ENCODE data around the gene S100A11.

S100A11 gene

DNA sequence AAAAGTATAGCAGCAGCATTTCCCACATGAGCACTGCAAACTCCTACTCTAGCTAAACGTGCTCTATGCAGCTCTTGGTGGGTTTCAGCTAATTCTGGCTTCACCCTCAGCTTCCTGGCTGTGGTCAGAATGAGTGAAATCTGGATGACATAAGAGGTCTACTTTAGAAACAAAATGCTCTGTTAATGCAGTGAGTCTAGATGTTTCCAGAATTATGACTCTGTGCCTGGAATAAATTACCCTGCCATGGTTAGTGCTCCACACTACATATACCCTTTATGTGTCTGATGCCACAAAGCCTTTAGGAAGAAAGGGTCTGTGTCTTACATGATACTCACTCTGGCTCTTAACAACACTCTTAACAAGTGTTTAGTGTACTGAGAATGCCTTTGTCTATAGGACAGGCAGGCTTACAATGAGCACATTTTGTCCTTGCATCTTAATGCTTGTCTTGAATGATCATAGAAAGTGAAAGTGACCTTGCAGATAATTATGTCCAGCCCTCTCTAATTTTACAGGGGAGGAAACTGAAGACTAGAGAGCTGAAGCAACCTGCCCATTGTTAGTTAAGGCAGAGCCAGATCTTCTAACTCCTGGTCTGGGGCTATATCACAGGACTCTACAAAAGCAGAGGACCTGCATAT lies 52.4 kb downstream of the S100A11 start:
- DNase-seq (ENCODE audit: low read depth in 2 of 2) = no peak
